ENCODE results near the gene MAGEA10.

- no peak for TF ChIP-seq CTCF (conservative IDR thresholded peaks at IDR 0.05 in 1 of 2, IDR thresholded peaks at IDR 0.05 in 1 of 2; ENCODE audit: extremely low read depth in 1 of 2, insufficient read depth in 1 of 2, low read depth in 1 of 2, low read length in 2 of 2)
- TF ChIP-seq EZH2 (IDR thresholded peaks at IDR 0.05; ENCODE audit: borderline replicate concordance, low read length), result no peak
Measured at GRCh38 chrX:152086141-152086540, 52.2 kb downstream of the MAGEA10 start.

All from mammary epithelial cell (primary cell).